HepG2 (cell line): Measurements from ENCODE around the gene STC2. TPM values are rescaled to one million over a fixed set of nuclear protein-coding genes. Genes with fewer than 3 reads are reported as not detected.
A peak's percentile ranks its signal among the peaks of the same experiment; 100 is the strongest.

ENCODE experiments used
- AGO2 ChIP-seq: fragments of 200-400 bp; formaldehyde crosslinking; optimal IDR thresholded peaks from 2 replicates; pipeline ENCODE3; 2017; ENCODE audit warnings: mild to moderate bottlenecking, low read depth, low read length, moderate library complexity
- ARNTL ChIP-seq: sonication (generic); formaldehyde crosslinking; IDR thresholded peaks from 2 replicates; pipeline ENCODE4 v1.4.0; 2020; ENCODE audit warnings: mild to moderate bottlenecking, missing genetic modification reagents
- JARID2 ChIP-seq: sonication (generic); formaldehyde crosslinking; IDR thresholded peaks from 2 replicates; pipeline ENCODE4 v1.8.1; 2023; ENCODE audit warnings: missing genetic modification reagents, inconsistent platforms; ENCODE audit not compliant: insufficient replicate concordance
- POLR2AphosphoS2 ChIP-seq: IDR thresholded peaks from 2 replicates; pipeline ENCODE4 v1.6.1; 2011; ENCODE audit warnings: low read depth, low read length, improper control_type of control experiment
- SOX6 ChIP-seq, 2 experiments: fragments of 450-650 bp in 1 of 2; sonication (generic) in 1 of 2; formaldehyde crosslinking in 1 of 2; IDR thresholded peaks; 2 replicates each; pipeline versions ENCODE4 v1.4.0 to v1.6.1; 2017 to 2020; ENCODE audit warnings: antibody characterized with exemption in 1 of 2, mild to moderate bottlenecking in 1 of 2, missing genetic modification reagents in 1 of 2
- TMF1 ChIP-seq: sonication (generic); formaldehyde crosslinking; IDR thresholded peaks from 2 replicates; pipeline ENCODE4 v1.8.1; 2022; ENCODE audit warnings: low read depth, missing genetic modification reagents
- U2AF2 ChIP-seq: fragments of 200-400 bp; formaldehyde crosslinking; IDR thresholded peaks from 2 replicates; pipeline ENCODE4 v1.6.1; 2017; ENCODE audit warnings: low read depth, mild to moderate bottlenecking, low read length
- ZC3H13 ChIP-seq: sonication (generic); formaldehyde crosslinking; IDR thresholded peaks from 2 replicates; pipeline ENCODE4 v1.8.1; 2023; ENCODE audit warnings: mild to moderate bottlenecking, missing genetic modification reagents, moderate library complexity
- ZNF142 ChIP-seq: sonication (generic); formaldehyde crosslinking; IDR thresholded peaks from 2 replicates; pipeline ENCODE4 v1.4.0; 2020; ENCODE audit warnings: missing genetic modification reagents
- ZNF235 ChIP-seq: sonication (generic); formaldehyde crosslinking; IDR thresholded peaks from 2 replicates; pipeline ENCODE4 v1.8.1; 2023; ENCODE audit warnings: mild to moderate bottlenecking, missing genetic modification reagents, borderline replicate concordance
- ZNF44 ChIP-seq: sonication (generic); formaldehyde crosslinking; IDR thresholded peaks from 2 replicates; pipeline ENCODE4 v1.5.1; 2020; ENCODE audit warnings: mild to moderate bottlenecking, missing genetic modification reagents
- ZNF746 ChIP-seq: sonication (generic); formaldehyde crosslinking; IDR thresholded peaks from 2 replicates; pipeline ENCODE4 v1.8.0; 2022; ENCODE audit warnings: mild to moderate bottlenecking, missing genetic modification reagents
- ZNF766 ChIP-seq: sonication (generic); formaldehyde crosslinking; IDR thresholded peaks from 2 replicates; pipeline ENCODE4 v1.5.0; 2020; ENCODE audit warnings: missing genetic modification reagents, borderline replicate concordance
- ZNF768 ChIP-seq: sonication (generic); formaldehyde crosslinking; IDR thresholded peaks from 2 replicates; pipeline ENCODE4 v1.4.0; 2020; ENCODE audit warnings: missing genetic modification reagents
- ZNF816 ChIP-seq: sonication (generic); formaldehyde crosslinking; IDR thresholded peaks from 2 replicates; pipeline ENCODE4 v1.8.0; 2022; ENCODE audit warnings: missing genetic modification reagents, mild to moderate bottlenecking, borderline replicate concordance
- ZSCAN25 ChIP-seq: sonication (generic); formaldehyde crosslinking; IDR thresholded peaks from 2 replicates; pipeline ENCODE4 v1.8.0; 2022; ENCODE audit warnings: mild to moderate bottlenecking, missing genetic modification reagents
- polyA plus RNA-seq, 8 experiments: library from polyadenylated mRNA; depleted of rRNA in 3 of 8; stranded (reverse) in 7 of 8; unstranded in 1 of 8; fragments of >200 nt; fragmentation: Illumina TruSeq in 4 of 8; extraction: Trizol in 4 of 8; gene quantifications; 2 replicates each; pipeline versions ENCODE4 v1.2.1 to v1.2.3, GENCODE V29; 2011 to 2016; ENCODE audit warnings: low read depth in 4 of 8, missing spikeins in 1 of 8, mixed read lengths in 1 of 8; ENCODE audit not compliant: insufficient read depth in 1 of 8
- total RNA-seq, 5 experiments: library from RNA; depleted of rRNA; stranded (reverse); fragments of >200 nt; fragmentation: Illumina TruSeq; extraction: Trizol; gene quantifications; 2 replicates each; pipeline ENCODE4 v1.2.3, GENCODE V29; 2016; ENCODE audit warnings: low read depth in 1 of 5
- TF ChIP-seq, protein P1 (sequence below): sonication (generic); formaldehyde crosslinking; IDR thresholded peaks from 2 replicates; pipeline ENCODE4 v1.4.0; 2020; ENCODE audit warnings: missing genetic modification reagents

Gene STC2
- total and polyA plus RNA-seq, 2 of the 13 experiments (the other 11 are each of a cell fraction or from before 2014, with no cell fraction given) = 27.1 to 69.2 TPM

DNA sequence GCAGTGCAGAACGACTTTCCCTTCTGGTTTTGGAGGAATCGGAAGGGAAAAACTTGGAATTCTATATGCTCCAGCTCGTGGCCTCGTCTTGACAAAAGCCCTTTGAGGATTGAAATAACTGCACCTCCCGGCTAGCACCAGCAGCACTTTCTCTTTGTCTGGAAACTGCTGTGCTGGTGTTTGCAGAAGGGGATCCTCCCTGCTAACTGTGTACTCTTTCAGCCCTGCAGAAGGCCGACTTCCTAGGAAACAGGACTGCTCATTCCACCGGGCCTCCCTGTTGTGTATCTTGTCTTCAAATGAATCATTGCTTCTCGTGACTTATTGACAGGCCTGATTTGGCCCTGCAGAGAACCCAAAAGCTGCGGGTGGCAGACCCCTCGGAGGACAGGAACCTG is 23.6 kb downstream of the STC2 start (continued):
- TF ChIP-seq ZNF142 (CRISPR knock-in tag) = no peak
- TF ChIP-seq TMF1 (CRISPR knock-in tag) = no peak
- no peak for TF ChIP-seq ZC3H13
- TF ChIP-seq U2AF2 = no peak
- TF ChIP-seq ZSCAN25 (CRISPR knock-in tag) = peak; percentile 76; the same call in 1 of the 2 replicates
- TF ChIP-seq ZNF746 (CRISPR knock-in tag) = no peak
- TF ChIP-seq, protein P1, sequence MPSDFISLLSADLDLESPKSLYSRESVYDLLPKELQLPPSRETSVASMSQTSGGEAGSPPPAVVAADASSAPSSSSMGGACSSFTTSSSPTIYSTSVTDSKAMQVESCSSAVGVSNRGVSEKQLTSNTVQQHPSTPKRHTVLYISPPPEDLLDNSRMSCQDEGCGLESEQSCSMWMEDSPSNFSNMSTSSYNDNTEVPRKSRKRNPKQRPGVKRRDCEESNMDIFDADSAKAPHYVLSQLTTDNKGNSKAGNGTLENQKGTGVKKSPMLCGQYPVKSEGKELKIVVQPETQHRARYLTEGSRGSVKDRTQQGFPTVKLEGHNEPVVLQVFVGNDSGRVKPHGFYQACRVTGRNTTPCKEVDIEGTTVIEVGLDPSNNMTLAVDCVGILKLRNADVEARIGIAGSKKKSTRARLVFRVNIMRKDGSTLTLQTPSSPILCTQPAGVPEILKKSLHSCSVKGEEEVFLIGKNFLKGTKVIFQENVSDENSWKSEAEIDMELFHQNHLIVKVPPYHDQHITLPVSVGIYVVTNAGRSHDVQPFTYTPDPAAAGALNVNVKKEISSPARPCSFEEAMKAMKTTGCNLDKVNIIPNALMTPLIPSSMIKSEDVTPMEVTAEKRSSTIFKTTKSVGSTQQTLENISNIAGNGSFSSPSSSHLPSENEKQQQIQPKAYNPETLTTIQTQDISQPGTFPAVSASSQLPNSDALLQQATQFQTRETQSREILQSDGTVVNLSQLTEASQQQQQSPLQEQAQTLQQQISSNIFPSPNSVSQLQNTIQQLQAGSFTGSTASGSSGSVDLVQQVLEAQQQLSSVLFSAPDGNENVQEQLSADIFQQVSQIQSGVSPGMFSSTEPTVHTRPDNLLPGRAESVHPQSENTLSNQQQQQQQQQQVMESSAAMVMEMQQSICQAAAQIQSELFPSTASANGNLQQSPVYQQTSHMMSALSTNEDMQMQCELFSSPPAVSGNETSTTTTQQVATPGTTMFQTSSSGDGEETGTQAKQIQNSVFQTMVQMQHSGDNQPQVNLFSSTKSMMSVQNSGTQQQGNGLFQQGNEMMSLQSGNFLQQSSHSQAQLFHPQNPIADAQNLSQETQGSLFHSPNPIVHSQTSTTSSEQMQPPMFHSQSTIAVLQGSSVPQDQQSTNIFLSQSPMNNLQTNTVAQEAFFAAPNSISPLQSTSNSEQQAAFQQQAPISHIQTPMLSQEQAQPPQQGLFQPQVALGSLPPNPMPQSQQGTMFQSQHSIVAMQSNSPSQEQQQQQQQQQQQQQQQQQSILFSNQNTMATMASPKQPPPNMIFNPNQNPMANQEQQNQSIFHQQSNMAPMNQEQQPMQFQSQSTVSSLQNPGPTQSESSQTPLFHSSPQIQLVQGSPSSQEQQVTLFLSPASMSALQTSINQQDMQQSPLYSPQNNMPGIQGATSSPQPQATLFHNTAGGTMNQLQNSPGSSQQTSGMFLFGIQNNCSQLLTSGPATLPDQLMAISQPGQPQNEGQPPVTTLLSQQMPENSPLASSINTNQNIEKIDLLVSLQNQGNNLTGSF (CRISPR knock-in tag) = no peak
- no peak for TF ChIP-seq ZNF816 (CRISPR knock-in tag)
- TF ChIP-seq JARID2 = no peak
- no peak for TF ChIP-seq AGO2
- TF ChIP-seq ZNF768 (CRISPR knock-in tag) = no peak
- no peak for TF ChIP-seq ARNTL (CRISPR knock-in tag)
- TF ChIP-seq ZNF235 (CRISPR knock-in tag) = no peak
- no peak for TF ChIP-seq POLR2AphosphoS2
- no peak for TF ChIP-seq SOX6 (IDR thresholded peaks at IDR 0.05)
- peak; percentile 58 for TF ChIP-seq SOX6 (CRISPR knock-in tag; IDR thresholded peaks at IDR 0.05)
- no peak for TF ChIP-seq ZNF766 (CRISPR knock-in tag)
- TF ChIP-seq ZNF44 (CRISPR knock-in tag) = no peak
